ENCODE measurements around the gene MIAT. TPM values are rescaled to one million over a fixed set of nuclear protein-coding genes. Genes with fewer than 3 reads are reported as not detected.
A peak's percentile ranks its signal among the peaks of the same experiment; 100 is the strongest.

The MIAT gene
- total and polyA plus RNA-seq, 2 of the 4 experiments (the other 2 are of a cell fraction): 0.54 to 0.65 TPM

GRCh38 chr22:26708256-26709009 lies 51.0 kb downstream of the MIAT start (continued):
- TF ChIP-seq USF2 (IDR thresholded peaks at IDR 0.05; ENCODE audit: low read depth, low read length): no peak

- H4K8ac ChIP-seq (ENCODE audit: low read depth in 2 of 2, low read length in 2 of 2): peak overlapping the region; percentile 63 to 78
- H3K27me3 ChIP-seq (ENCODE audit: control insufficient read depth, insufficient read depth, low read length): no peaks in the 10 kb centered on the region
- H3K18ac ChIP-seq (ENCODE audit: low read depth, low read length): peak overlapping the region; percentile 89
- H4K20me1 ChIP-seq (ENCODE audit: insufficient read depth, low read length): no peaks in the 10 kb centered on the region; the same call in 1 of the 2 replicates
- H3K23ac ChIP-seq (ENCODE audit: low read depth, low read length): peak overlapping the region; percentile 50
- peak overlapping the region; percentile 84 for H2AK9ac ChIP-seq (replicated peaks; ENCODE audit: low read depth, low read length, poor library complexity)
- peak overlapping the region; percentile 88 for H2BK20ac ChIP-seq (ENCODE audit: low read depth, low read length)
- in situ Hi-C loops (cut with MboI; ENCODE audit: low sequenced_read_pairs) (no loop called here), dilution Hi-C loops (cut with HindIII; ENCODE audit: low sequenced_read_pairs, unreplicated experiment) (no loop called here), intact Hi-C loops (cut with micrococcal nuclease) (no loop called here)
- peak overlapping the region; percentile 92 for H4K91ac ChIP-seq (ENCODE audit: insufficient read depth, low read depth, low read length)
- H3K79me1 ChIP-seq (ENCODE audit: low read depth in 1 of 2, low read length in 2 of 2): peaks cover 0 to 19% of the 10 kb centered on the region in 2 experiments; a peak in 3 of 4 replicates
- ChIA-PET CTCF (interaction anchor here (0.6 to 1.5 kb wide), 4 partner anchors 13 to 898 kb away, joined by 3 to 4 read pairs (median 3); no protein-coding TSS in a partner anchor), POLR2A (ENCODE audit: unreplicated experiment) (interaction anchor here (0.7 kb wide), 1 partner anchor 318 kb away, joined by 5 read pairs; no protein-coding TSS in a partner anchor)
- peak overlapping the region; percentile 79 for H3K56ac ChIP-seq (ENCODE audit: extremely low read depth, insufficient read depth, low read length)
- peak overlapping the region; percentile 95 for H3K4ac ChIP-seq (ENCODE audit: low read depth, low read length)
- peak overlapping the region; percentile 38 for H3K4me2 ChIP-seq (ENCODE audit: low read depth, low read length)
- H3K4me3 ChIP-seq (ENCODE audit: insufficient read depth, low read depth, low read length): no peak overlapping the region
- TF ChIP-seq RAD21 (IDR thresholded peaks at IDR 0.05; ENCODE audit: low read length) (no peak), CEBPB (IDR thresholded peaks at IDR 0.05; ENCODE audit: low read depth, low read length) (peak; percentile 94), FOS (IDR thresholded peaks at IDR 0.05; ENCODE audit: low read depth, low read length) (peak; percentile 70; the same call in 1 of the 2 replicates), MAFK (IDR thresholded peaks at IDR 0.05; ENCODE audit: low read depth, low read length) (peak; percentile 40; the same call in 1 of the 2 replicates), CHD1 (IDR thresholded peaks at IDR 0.05; ENCODE audit: low read depth, low read length) (no peak)
- no peak overlapping the region for H2AFZ ChIP-seq (replicated peaks; ENCODE audit: low read length, poor library complexity)
- H2BK120ac ChIP-seq (ENCODE audit: low read depth, low read length): peak overlapping the region; percentile 85
- 40% methylated on average over 1 of the region's 3 CpGs; no CpG with 5 or more reads in 1 of the 2 experiments for WGBS, 2 experiments (ENCODE audit: extremely low coverage in 2 of 2, insufficient read length in 1 of 2)
- peaks cover 2% of the 10 kb centered on the region; the same call in 1 of the 2 replicates for H3K9me3 ChIP-seq (ENCODE audit: control insufficient read depth, insufficient read depth, low read length)
- BruUV-seq (replicated peaks): no TSS peak
- H3K9ac ChIP-seq (ENCODE audit: low read depth, low read length): 0 out of 2 replicates have a peak overlapping the region, but pooled peaks have one; percentile 18
- H2BK5ac ChIP-seq (ENCODE audit: low read depth, low read length, poor library complexity, severe bottlenecking): peak overlapping the region; percentile 91
- ATAC-seq (ENCODE audit: low read depth) (peak; percentile 77), DNase-seq (peak; percentile 76)
- peaks cover 34% of the 10 kb centered on the region for H3K4me1 ChIP-seq (ENCODE audit: control insufficient read depth, insufficient read depth, low read length)
- H2BK15ac ChIP-seq (ENCODE audit: low read depth, low read length): peak overlapping the region; percentile 82; the same call in 2 of the 3 replicates
- H3K27ac ChIP-seq (ENCODE audit: insufficient read depth, low read length): peak overlapping the region; percentile 82
- H3K36me3 ChIP-seq (ENCODE audit: control insufficient read depth, insufficient read depth, low read length): no peaks in the 10 kb centered on the region
- peaks cover 28% of the 10 kb centered on the region for H3K9me1 ChIP-seq (ENCODE audit: insufficient read depth, low read length)
- H3K14ac ChIP-seq (replicated peaks; ENCODE audit: low read depth, low read length): peak overlapping the region; percentile 69
- H4K5ac ChIP-seq (ENCODE audit: low read depth, low read length): peak overlapping the region; percentile 87
- peak overlapping the region; percentile 95 for H2AK5ac ChIP-seq (ENCODE audit: low read depth, low read length)
Measured at GRCh38 chr22:26709617-26710390, 52.4 kb downstream of the MIAT start.

Data from IMR-90 (cell line).